Lower leg skin (tissue), 4 donors: ENCODE data around the gene DMGDH. TPM values are rescaled to one million over a fixed set of nuclear protein-coding genes. Genes with fewer than 3 reads are reported as not detected.

Experiments
- DNase-seq, 2 donors: peaks; one replicate each; pipeline ENCODE4 v3.0.0-alpha.2; 2019; ENCODE audit warnings: low spot score in 2 of 2
- H3K4me3 ChIP-seq: fragments of 200-600 bp; sonication (generic); 2 replicates; pipeline ENCODE4 v1.5.1; 2017; ENCODE audit warnings: mild to moderate bottlenecking, low read depth; ENCODE audit not compliant: poor library complexity, severe bottlenecking
- CTCF ChIP-seq, 3 donors: fragments of 450-650 bp; IDR thresholded peaks; one replicate each; pipeline ENCODE4 v1.5.1; 2016; ENCODE audit warnings: antibody characterized with exemption in 3 of 3, mild to moderate bottlenecking in 3 of 3, moderate library complexity in 2 of 3
- POLR2A ChIP-seq, 2 donors: fragments of 450-650 bp; IDR thresholded peaks; one replicate each; pipeline ENCODE4 v1.6.1; 2016 to 2017; ENCODE audit warnings: antibody characterized with exemption in 2 of 2, mild to moderate bottlenecking in 1 of 2, moderate library complexity in 1 of 2
- WGBS, 2 donors: methylation state at CpG; one replicate each; pipeline ENCODE4 v1.1.5; 2018; 5-methylcytosine and 5-hydroxymethylcytosine counted together
- intact Hi-C: fragments of 100-400 bp; cut with DNase I; formaldehyde crosslinking; loops from one replicate; pipeline ENCODE4 v1.15.0; 2023; ENCODE audit warnings: low total_unique reads
- total RNA-seq, 4 donors: library from RNA; depleted of rRNA; stranded (reverse); fragments of >200 nt; gene quantifications; one replicate each; pipeline ENCODE4 v1.1.0, GENCODE V29; 2016

DMGDH gene
- total RNA-seq, 4 donors from 2014 or later, result 0.42 to 1.0 (median 0.91) TPM; not detected in 1

GRCh38 chr5:79023348-79023747, 46.1 kb downstream of the DMGDH start:
- TF ChIP-seq CTCF (IDR thresholded peaks at IDR 0.05) (no peak), POLR2A (IDR thresholded peaks at IDR 0.05) (no peak)
- intact Hi-C loops, result loop anchor here (10.0 kb wide), 2 partner anchors 91 to 441 kb away; partner anchors contain the start of gene BHMT
- DNase-seq, result no peak
- WGBS, 2 donors, result 86 to 90% methylated on average over 1 of the region's 1 CpG
- no peak overlapping the region for H3K4me3 ChIP-seq

- no peak overlapping the region for H3K4me3 ChIP-seq
- WGBS, 2 donors, result 90 to 94% methylated on average over 2 of the region's 2 CpGs
- intact Hi-C loops, result loop anchor here (10.0 kb wide), 2 partner anchors 92 to 442 kb away; partner anchors contain the start of gene BHMT
- no peak for DNase-seq
- no peak for TF ChIP-seq CTCF (IDR thresholded peaks at IDR 0.05)
- TF ChIP-seq POLR2A (IDR thresholded peaks at IDR 0.05), result no peak
These were observed 46.7 kb downstream of the DMGDH start for GRCh38 chr5:79022771-79023170.

GRCh38 chr5:79021753-79022152, 47.7 kb downstream of the DMGDH start:
- intact Hi-C loops, result loop anchor here (10.0 kb wide), 2 partner anchors 93 to 443 kb away; partner anchors contain the start of gene BHMT
- 51% methylated on average over 4 of the region's 4 CpGs for WGBS, 2 donors
- no peak for DNase-seq
- H3K4me3 ChIP-seq, result no peak overlapping the region
- TF ChIP-seq CTCF (IDR thresholded peaks at IDR 0.05), result no peak
- TF ChIP-seq POLR2A (IDR thresholded peaks at IDR 0.05), result no peak

- peak; percentile 20 to 89 for DNase-seq
- no peak overlapping the region for H3K4me3 ChIP-seq
- intact Hi-C loops, result loop anchor here (10.0 kb wide), 2 partner anchors 94 to 444 kb away; partner anchors contain the start of gene BHMT
- TF ChIP-seq CTCF (IDR thresholded peaks at IDR 0.05), result no peak
- no peak for TF ChIP-seq POLR2A (IDR thresholded peaks at IDR 0.05)
- WGBS, 2 donors, result 17 to 19% methylated on average over 14 of the region's 14 CpGs
These were observed 48.5 kb downstream of the DMGDH start for GRCh38 chr5:79020861-79021561.

GRCh38 chr5:79014631-79015030, 54.8 kb downstream of the DMGDH start:
- WGBS, 2 donors, result 86 to 87% methylated on average over 2 of the region's 2 CpGs

More at GRCh38 chr5:79014631-79015030, 54.8 kb downstream of the DMGDH start:
- intact Hi-C loops, result no loop called here
- no peak for TF ChIP-seq CTCF (IDR thresholded peaks at IDR 0.05)
- no peak for TF ChIP-seq POLR2A (IDR thresholded peaks at IDR 0.05)
- H3K4me3 ChIP-seq, result no peak overlapping the region
- no peak for DNase-seq
